NCI-H524 treated with DMSO at 0.1 percent for 48 hours (cell line): ENCODE results near the gene LSM12.
"Not testable (repeated sequence)": the region's sequence is repeated elsewhere in the genome, so short reads cannot be mapped to it uniquely, and the experiment has no call there.

ENCODE experiments used
- DNase-seq: peaks from one replicate; lab custom pipeline; 2025; lab: John Stamatoyannopoulos, UW

Gene LSM12

GRCh38 chr17:44066204-44066930 is at the start of gene LSM12:
Gene LSM12, minus strand, starts transcription at chr17:44066671. Its CDS starts 84 bp downstream, at chr17:44066587.
- peak; percentile 69 for DNase-seq

- no peak for DNase-seq
Observed at GRCh38 chr17:44115585-44116415, 49.3 kb upstream of the LSM12 start.

- DNase-seq = no peak
Observed at GRCh38 chr17:44113868-44114840, 47.7 kb upstream of the LSM12 start.

DNA sequence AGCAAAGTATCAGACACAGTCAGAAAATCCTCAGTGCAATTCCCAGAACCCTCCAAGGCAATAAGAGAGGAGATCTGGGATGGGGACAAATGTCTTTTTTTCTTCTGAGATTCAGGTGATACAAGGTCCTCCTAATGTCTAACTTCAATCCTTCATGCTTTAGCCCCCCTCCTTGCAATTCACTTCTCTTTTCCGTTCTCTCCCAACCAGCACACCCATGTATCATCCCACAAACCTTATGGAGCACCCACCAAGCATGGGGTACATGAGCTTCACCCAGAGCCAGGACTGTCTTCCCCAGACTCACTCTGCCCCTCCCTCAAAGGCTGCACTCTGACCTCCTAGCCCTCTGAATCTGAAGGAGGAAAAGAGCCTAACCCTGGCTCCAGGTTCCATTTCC is 46.9 kb upstream of the LSM12 start:
- no peak for DNase-seq

GRCh38 chr17:44112284-44113280 is 46.1 kb upstream of the LSM12 start:
- DNase-seq = no peak

GRCh38 chr17:44111777-44112176 is 45.3 kb upstream of the LSM12 start:
- DNase-seq = no peak

DNA sequence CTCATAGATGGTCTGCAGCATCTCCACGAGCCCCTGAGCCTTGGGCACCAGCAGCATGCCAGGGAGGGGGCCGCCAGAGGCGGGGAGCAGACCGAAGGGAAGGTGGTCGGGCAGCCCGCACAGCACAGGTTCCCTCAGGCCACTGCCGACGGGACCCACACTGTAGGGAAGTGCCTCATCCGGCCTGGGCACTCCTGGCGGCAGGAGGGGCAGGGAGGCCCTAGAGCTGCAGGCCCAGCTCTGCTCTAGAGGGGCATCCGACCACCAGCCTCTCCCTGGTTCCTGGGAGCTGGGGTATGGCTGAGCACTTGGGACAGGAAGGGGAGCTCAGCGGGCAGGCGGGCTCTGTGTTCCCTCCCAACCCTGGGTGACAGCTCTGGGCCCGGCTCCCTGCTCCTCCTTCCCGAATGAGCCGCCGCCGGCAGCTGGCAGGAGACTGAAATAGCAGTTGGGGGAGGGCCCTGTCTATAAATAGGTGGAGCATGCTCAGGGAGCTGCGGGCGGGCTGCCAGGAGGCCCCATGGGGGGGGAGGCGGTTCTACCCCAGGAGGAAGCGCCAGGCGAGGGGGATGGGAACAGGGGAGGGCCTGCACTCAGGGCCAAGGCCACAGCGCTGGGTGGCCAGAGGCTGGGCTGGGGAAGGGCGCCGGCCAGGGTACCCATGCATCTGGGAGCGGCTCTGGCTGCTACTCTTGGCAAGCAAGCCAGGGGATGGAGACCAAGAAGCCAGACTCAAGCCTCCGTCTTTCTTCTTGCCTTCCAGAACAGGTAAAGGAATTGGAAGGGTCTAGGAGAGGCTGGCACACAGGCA is 44.6 kb upstream of the LSM12 start:
- peak; percentile 87 for DNase-seq

DNA sequence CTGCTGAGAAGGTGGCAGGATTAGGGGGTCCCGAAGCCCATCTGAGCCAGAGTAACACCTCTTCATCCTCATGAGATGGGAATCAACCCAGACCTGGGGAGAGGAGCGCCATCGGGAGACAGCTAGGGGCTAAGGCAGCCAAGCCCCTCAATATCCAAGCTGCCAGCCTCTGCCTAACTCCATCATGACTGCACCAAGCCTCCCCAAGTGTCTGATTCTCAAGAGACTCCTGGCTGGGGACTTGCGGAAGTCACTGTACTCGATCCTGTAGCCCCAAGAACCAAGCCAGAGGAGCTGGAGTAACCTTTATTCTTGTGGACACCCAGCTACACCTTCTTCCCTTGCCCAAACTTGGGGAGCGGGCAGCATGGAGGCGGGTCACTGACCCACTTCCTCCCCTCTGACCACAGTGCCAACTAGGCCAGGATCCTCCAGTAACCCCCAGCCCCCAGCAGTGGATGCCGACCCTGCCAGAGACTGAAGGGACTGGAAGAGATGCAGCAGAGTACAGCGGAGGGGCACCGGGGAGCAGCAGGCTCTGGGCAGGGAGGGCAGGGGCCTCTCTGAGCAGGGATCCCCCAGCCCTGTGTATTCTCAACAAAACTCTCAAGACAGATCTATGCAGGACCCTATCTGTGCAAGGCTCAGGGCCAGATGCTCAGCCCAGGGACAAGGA is 43.7 kb upstream of the LSM12 start:
- DNase-seq = no peak

GRCh38 chr17:44109312-44109630 is 42.8 kb upstream of the LSM12 start:
- DNase-seq = no peak

DNA sequence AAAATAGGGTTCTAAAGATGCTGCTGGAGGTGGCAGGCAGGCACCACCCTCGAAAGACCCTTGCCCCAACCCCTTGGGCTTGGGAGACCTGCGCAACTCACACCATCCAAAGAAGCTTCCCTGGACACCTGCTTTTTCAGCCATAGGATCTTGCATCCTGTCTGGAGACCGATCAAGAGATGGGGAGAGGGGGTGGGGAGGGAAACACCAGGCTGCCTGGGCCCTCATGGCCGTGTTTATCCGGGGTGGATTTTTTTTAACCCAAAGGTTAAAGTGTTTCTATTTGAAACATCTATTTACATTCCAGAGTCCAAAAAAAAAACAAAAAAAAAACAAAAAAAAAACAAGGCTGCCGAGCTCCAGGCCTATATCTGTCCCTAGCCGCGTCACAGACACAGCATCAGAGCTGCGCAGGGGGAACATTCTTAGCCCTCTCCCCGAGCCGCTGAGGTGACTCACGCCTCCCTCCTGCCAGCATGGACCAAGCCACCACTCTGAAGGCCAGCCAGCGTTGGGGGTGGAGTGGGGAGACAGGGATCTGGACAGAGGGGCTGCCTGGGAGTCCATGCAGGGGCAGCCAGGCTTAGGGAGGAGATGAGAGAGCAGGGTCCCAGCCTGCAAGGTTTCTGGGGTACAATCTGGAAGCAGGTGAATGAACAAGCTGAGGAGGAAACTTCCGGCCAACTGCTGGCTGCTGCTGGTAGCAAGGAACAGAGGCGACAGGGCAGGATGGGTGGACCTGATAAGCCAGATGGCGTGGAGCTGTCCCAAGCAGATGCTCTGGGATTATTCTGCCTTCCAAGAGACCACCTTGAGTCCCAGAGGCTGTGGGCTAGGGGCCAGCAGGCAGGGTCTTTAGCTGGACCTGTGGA is 42.2 kb upstream of the LSM12 start:
- peak; percentile 62 for DNase-seq

DNA sequence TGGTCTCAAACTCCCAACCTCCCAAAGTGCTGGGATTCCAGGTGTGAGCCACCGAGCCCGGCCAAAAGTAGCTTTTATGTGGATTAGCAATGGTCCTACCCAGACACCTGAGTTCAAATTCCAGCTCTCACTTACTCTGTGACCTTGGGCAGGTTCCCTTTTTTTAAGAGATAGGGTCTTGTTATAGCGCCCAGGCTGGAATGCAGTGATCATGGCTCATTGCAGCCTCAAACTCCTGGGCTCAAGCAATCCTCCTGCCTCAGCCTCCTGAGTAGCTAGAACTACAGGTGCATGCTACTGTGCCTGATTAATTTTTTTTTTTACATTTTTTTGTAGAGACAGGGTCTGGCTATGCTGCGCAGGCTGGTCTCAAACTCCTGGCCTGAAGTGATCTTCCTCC is 40.3 kb upstream of the LSM12 start:
- DNase-seq = no peak

DNA sequence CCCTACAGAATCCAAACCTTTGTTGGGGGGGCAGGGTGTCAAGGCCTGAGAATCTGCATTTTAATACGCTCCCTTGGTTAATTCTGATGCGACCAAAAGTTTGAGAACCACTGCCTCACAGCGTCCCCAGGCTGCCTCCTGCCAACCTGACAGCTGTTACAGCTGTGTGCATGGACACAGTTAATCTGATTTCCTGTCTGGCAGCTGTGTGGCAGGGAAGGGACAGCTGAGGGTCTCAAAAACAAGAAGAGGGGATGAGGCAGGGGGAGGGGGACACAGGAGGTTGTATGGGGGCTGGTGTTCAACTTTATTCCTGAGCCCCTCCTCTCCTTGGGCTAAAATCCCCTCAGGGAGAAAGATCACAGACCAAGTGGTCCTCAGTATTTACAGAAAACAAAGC is 39.5 kb upstream of the LSM12 start:
- no peak for DNase-seq

DNA sequence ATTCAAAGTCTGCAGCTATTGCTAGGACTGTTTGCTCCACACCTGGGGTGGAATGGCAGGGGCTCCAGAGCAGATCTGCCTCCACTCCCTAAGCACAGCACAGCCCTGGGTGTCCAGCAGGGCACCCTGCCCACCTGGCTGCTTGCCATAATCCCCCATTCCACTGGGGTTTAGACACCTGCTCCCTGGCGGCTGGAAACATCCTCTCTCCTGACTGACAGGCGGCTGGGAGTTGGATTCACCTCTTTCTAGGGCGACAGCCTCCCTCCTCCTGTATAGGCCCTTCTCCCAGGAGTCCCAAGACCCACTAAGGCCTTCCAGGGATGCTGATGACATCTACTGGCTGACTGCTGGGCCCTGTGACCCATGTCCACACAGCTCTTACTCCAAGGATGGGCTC is 39.0 kb upstream of the LSM12 start:
- peak; percentile 69 for DNase-seq

GRCh38 chr17:44102849-44103622 is 36.6 kb upstream of the LSM12 start:
- DNase-seq = no peak

GRCh38 chr17:44101858-44102257 is 35.4 kb upstream of the LSM12 start:
- not testable (repeated sequence) for DNase-seq

DNA sequence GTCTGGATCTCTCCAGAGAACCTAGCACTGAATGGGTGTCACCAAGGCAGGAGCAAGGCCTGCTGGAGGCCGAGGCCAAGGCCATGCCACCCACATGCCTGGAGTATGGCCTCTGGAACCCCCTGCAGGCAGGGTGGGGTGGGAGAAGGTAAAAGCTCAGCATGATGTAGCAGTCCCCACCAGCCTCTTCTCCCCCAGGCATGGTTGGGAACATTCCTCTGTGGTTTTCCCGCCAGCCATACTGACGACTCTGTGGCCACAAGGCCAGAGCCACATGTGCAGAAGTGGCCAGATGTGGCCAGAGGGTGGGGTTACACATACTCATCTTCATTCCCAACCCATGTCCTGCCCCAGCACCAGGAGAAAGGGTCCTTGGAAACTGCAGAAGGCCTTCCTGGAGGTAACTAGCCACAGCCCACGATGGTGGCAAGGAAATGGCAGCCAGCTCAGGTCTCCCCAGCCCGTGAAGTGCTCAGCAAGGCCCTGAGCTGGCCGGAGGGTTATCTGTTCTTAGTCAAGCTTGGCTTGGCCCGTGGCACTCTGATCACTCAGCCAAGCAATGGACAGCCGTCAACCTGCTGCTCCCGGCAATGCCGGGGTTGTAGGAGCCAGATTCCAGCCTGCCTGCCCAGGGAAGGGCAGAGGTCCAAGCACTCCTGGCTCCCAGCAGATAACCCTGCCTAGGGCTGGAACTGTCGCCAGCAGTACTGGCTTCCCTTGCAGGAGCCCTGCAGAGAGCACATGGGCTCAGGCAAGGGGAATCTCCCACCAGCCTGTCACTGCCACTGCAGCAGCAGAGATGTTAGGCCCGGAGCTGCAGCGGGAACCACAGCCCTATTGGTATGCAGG is 30.9 kb upstream of the LSM12 start:
- no peak for DNase-seq
